Vagina (tissue), 2 donors: ENCODE measurements around the gene CCDC159. TPM values are rescaled to one million over a fixed set of nuclear protein-coding genes. Genes with fewer than 3 reads are reported as not detected.
"Not testable (repeated sequence)": the region's sequence is repeated elsewhere in the genome, so short reads cannot be mapped to it uniquely, and the experiment has no call there.

Source experiments
- DNase-seq, 2 donors: peaks; one replicate each; pipeline ENCODE4 v3.0.0-alpha.2; 2017; ENCODE audit errors: extremely low spot score in 2 of 2
- H3K27ac ChIP-seq: fragments of 200-600 bp; sonication (generic); one replicate; pipeline ENCODE4 v1.5.1; 2019
- H3K27me3 ChIP-seq: fragments of 200-600 bp; sonication (generic); one replicate; pipeline ENCODE4 v1.5.1; 2019
- H3K36me3 ChIP-seq, 2 donors: fragments of 200-600 bp; sonication (generic); one replicate each; pipeline ENCODE4 v1.5.1; 2017 to 2019
- H3K4me1 ChIP-seq: fragments of 200-600 bp; sonication (generic); one replicate; pipeline ENCODE4 v1.5.1; 2019
- H3K4me3 ChIP-seq, 2 donors: fragments of 200-600 bp; sonication (generic); 1 replicate in 1 of 2; 2 replicates in 1 of 2; pipeline ENCODE4 v1.5.1; 2016 to 2019
- H3K9me3 ChIP-seq: fragments of 200-600 bp; sonication (generic); one replicate; pipeline ENCODE4 v1.5.1; 2019
- CTCF ChIP-seq, 3 experiments: fragments of 450-650 bp in 2 of 3; fragments of 200-600 bp in 1 of 3; sonication (generic) in 1 of 3; IDR thresholded peaks; one replicate each; pipeline ENCODE4 v1.5.1; 2017 to 2019; ENCODE audit warnings: antibody characterized with exemption in 3 of 3, mild to moderate bottlenecking in 2 of 3, moderate library complexity in 2 of 3
- POLR2A ChIP-seq, 2 donors: fragments of 450-650 bp; IDR thresholded peaks; one replicate each; pipeline ENCODE4 v1.6.1; 2017; ENCODE audit warnings: antibody characterized with exemption in 2 of 2, mild to moderate bottlenecking in 2 of 2, moderate library complexity in 2 of 2
- POLR2AphosphoS5 ChIP-seq, 2 donors: sonication (generic); formaldehyde crosslinking; IDR thresholded peaks; one replicate each; pipeline ENCODE4 v1.9.0; 2017; ENCODE audit warnings: antibody characterized with exemption in 2 of 2, mild to moderate bottlenecking in 2 of 2, low read depth in 1 of 2; ENCODE audit not compliant: insufficient read depth in 1 of 2
- intact Hi-C: fragments of 100-400 bp; cut with DNase I; formaldehyde crosslinking; loops from one replicate; pipeline ENCODE4 v1.15.1; 2023
- total RNA-seq: library from RNA; depleted of rRNA; stranded (reverse); fragments of >200 nt; gene quantifications from one replicate; pipeline ENCODE4 v1.2.3, GENCODE V29; 2016

CCDC159 gene
- total RNA-seq, 1 donor from 2014 or later: 24.1 TPM

- Histone ChIP-seq H3K36me3 (no peaks in the 10 kb centered on the region), H3K27ac (peak overlapping the region; percentile 55), H3K4me3 (no peak overlapping the region), H3K9me3 (no peaks in the 10 kb centered on the region), H3K4me1 (peaks cover 81% of the 10 kb centered on the region), H3K27me3 (no peaks in the 10 kb centered on the region)
- intact Hi-C loops: loop anchor here (5.0 kb wide), 1 partner anchor 54 kb away; no protein-coding TSS in a partner anchor
- TF ChIP-seq POLR2A (IDR thresholded peaks at IDR 0.05) (no peak), POLR2AphosphoS5 (IDR thresholded peaks at IDR 0.05; ENCODE audit: insufficient read depth in 1 of 2, low read depth in 1 of 2) (no peak), CTCF (IDR thresholded peaks at IDR 0.05) (no peak)
- DNase-seq: no peak
Observed at GRCh38 chr19:11378319-11379189, 32.2 kb downstream of the CCDC159 start.

- Histone ChIP-seq H3K27ac (peak overlapping the region; percentile 55), H3K4me1 (peaks cover 81% of the 10 kb centered on the region)
- intact Hi-C loops: loop anchor here (5.0 kb wide), 1 partner anchor 53 kb away; no protein-coding TSS in a partner anchor
- DNase-seq, H3K4me3 ChIP-seq, H3K27me3 ChIP-seq, H3K9me3 ChIP-seq, H3K36me3 ChIP-seq: not testable (repeated sequence)
Observed at GRCh38 chr19:11379269-11379845, 33.0 kb downstream of the CCDC159 start.

- intact Hi-C loops: loop anchor here (2.0 to 5.0 kb wide), 3 partner anchors 42 to 85 kb away; no protein-coding TSS in a partner anchor
Observed at GRCh38 chr19:11379857-11380350, 33.6 kb downstream of the CCDC159 start.

GRCh38 chr19:11380653-11381537, 34.6 kb downstream of the CCDC159 start:
- H3K27me3 ChIP-seq: no peaks in the 10 kb centered on the region
- intact Hi-C loops: loop anchor here (2.0 to 5.0 kb wide), 2 partner anchors 41 to 86 kb away; no protein-coding TSS in a partner anchor
- no peaks in the 10 kb centered on the region for H3K36me3 ChIP-seq
- H3K9me3 ChIP-seq: no peaks in the 10 kb centered on the region
- TF ChIP-seq CTCF (IDR thresholded peaks at IDR 0.05) (peak; percentile 61 to 82 (median 77)), POLR2A (IDR thresholded peaks at IDR 0.05) (peak in 1 of 2 donors; percentile 70), POLR2AphosphoS5 (IDR thresholded peaks at IDR 0.05; ENCODE audit: insufficient read depth in 1 of 2, low read depth in 1 of 2) (peak; percentile 90 to 98)
- H3K4me1 ChIP-seq: peaks cover 74% of the 10 kb centered on the region
- peak overlapping the region; percentile 51 to 69 for H3K4me3 ChIP-seq
- peak overlapping the region; percentile 94 for H3K27ac ChIP-seq
- peak in 1 of 2 donors; percentile 97 for DNase-seq

More at GRCh38 chr19:11379857-11380350, 33.6 kb downstream of the CCDC159 start:
- H3K36me3 ChIP-seq: no peaks in the 10 kb centered on the region
- H3K4me3 ChIP-seq: peak overlapping the region; percentile 51 to 69
- H3K4me1 ChIP-seq: peaks cover 82% of the 10 kb centered on the region
- no peak for DNase-seq
- TF ChIP-seq CTCF (IDR thresholded peaks at IDR 0.05): no peak
- no peak for TF ChIP-seq POLR2A (IDR thresholded peaks at IDR 0.05)
- TF ChIP-seq POLR2AphosphoS5 (IDR thresholded peaks at IDR 0.05; ENCODE audit: insufficient read depth in 1 of 2, low read depth in 1 of 2): no peak
- no peaks in the 10 kb centered on the region for H3K27me3 ChIP-seq
- H3K27ac ChIP-seq: peak overlapping the region; percentile 94
- H3K9me3 ChIP-seq: no peaks in the 10 kb centered on the region
